CD4-positive, alpha-beta memory T cell (primary cell): ENCODE data around the gene GOLIM4. TPM values are rescaled to one million over a fixed set of nuclear protein-coding genes. Genes with fewer than 3 reads are reported as not detected.
"Not testable (repeated sequence)": the region's sequence is repeated elsewhere in the genome, so short reads cannot be mapped to it uniquely, and the experiment has no call there.

ENCODE experiments used
- CTCF ChIA-PET: fragments of 350-600 bp; sonication (Branson Sonifier 250); formaldehyde crosslinking; loops from one replicate; lab custom pipeline; 2021; ENCODE audit warnings: inconsistent platforms; ENCODE audit not compliant: partially characterized antibody; lab: Charles Lee
- POLR2A ChIA-PET: fragments of 350-600 bp; sonication (Branson Sonifier 250); formaldehyde crosslinking; loops from one replicate; lab custom pipeline; 2021; ENCODE audit not compliant: partially characterized antibody; lab: Charles Lee
- DNase-seq, 5 donors: peaks; one replicate each; pipeline versions ENCODE4 v3.0.0 to v3.0.0-alpha.2; 2020 to 2022; ENCODE audit warnings: mixed read lengths in 1 of 5
- H3K27ac ChIP-seq: one replicate; pipeline ENCODE4 v1.7.0; 2013; ENCODE audit warnings: low read depth, low read length
- H3K27me3 ChIP-seq: 2 replicates; pipeline ENCODE4 v1.7.0; 2013; ENCODE audit warnings: mild to moderate bottlenecking, low read length, moderate library complexity; ENCODE audit not compliant: insufficient read depth
- H3K36me3 ChIP-seq: 2 replicates; pipeline ENCODE4 v1.7.0; 2013; ENCODE audit warnings: mild to moderate bottlenecking, low read length, moderate library complexity; ENCODE audit not compliant: insufficient read depth
- H3K4me1 ChIP-seq: 2 replicates; pipeline ENCODE4 v1.7.0; 2013; ENCODE audit warnings: mild to moderate bottlenecking, low read length, moderate library complexity; ENCODE audit not compliant: insufficient read depth
- H3K4me3 ChIP-seq, 2 donors: one replicate each; pipeline ENCODE4 v1.7.0; 2013; ENCODE audit warnings: low read length in 2 of 2, mild to moderate bottlenecking in 1 of 2
- H3K9me3 ChIP-seq, 2 donors: one replicate each; pipeline ENCODE4 v1.7.0; 2013; ENCODE audit warnings: low read length in 2 of 2, control low read depth in 1 of 2; ENCODE audit not compliant: control insufficient read depth in 1 of 2
- H3K27ac Mint-ChIP-seq, 7 donors: one replicate each; pipeline ENCODE4 v1.8.0; 2020 to 2021; ENCODE audit warnings: mixed read lengths in 7 of 7, mild to moderate bottlenecking in 6 of 7, inconsistent platforms in 3 of 7, moderate library complexity in 3 of 7
- H3K27me3 Mint-ChIP-seq, 2 donors: one replicate each; pipeline ENCODE4 v1.8.0; 2020 to 2021; ENCODE audit warnings: mixed read lengths in 2 of 2
- H3K36me3 Mint-ChIP-seq, 2 donors: one replicate each; pipeline ENCODE4 v1.8.0; 2020 to 2021; ENCODE audit warnings: mixed read lengths in 2 of 2, inconsistent platforms in 1 of 2, mild to moderate bottlenecking in 1 of 2
- H3K4me1 Mint-ChIP-seq, 4 donors: one replicate each; pipeline ENCODE4 v1.8.0; 2020 to 2021; ENCODE audit warnings: mixed read lengths in 4 of 4, mild to moderate bottlenecking in 1 of 4
- H3K4me3 Mint-ChIP-seq, 8 donors: one replicate each; pipeline ENCODE4 v1.8.0; 2020 to 2021; ENCODE audit warnings: mixed read lengths in 8 of 8, mild to moderate bottlenecking in 7 of 8, moderate library complexity in 6 of 8, inconsistent platforms in 3 of 8
- H3K9me3 Mint-ChIP-seq, 8 donors: one replicate each; pipeline ENCODE4 v1.8.0; 2020 to 2021; ENCODE audit warnings: mixed read lengths in 8 of 8, mild to moderate bottlenecking in 5 of 8, inconsistent platforms in 3 of 8, moderate library complexity in 1 of 8
- intact Hi-C: fragments of 100-400 bp; cut with micrococcal nuclease; formaldehyde crosslinking; loops from one replicate; pipeline ENCODE4 v1.15.1; 2023
- polyA plus RNA-seq, 2 donors: library from polyadenylated mRNA; unstranded; fragments of 300-500 nt; fragmentation: Illumina TruSeq; gene quantifications; one replicate each; pipeline ENCODE4 v1.2.3, GENCODE V29; 2021
- total RNA-seq, 2 experiments: library from RNA; stranded (reverse); gene quantifications; one replicate each; pipeline ENCODE4 v1.2.3, GENCODE V29; 2021

Gene GOLIM4
- total and polyA plus RNA-seq, 4 experiments from 2014 or later: 0.25 to 0.52 (median 0.47) TPM

GRCh38 chr3:168029705-168030104, 66.0 kb downstream of the GOLIM4 start:
- CTCF ChIA-PET: interaction anchor here (1.1 kb wide), 1 partner anchor 12 kb away, joined by 3 read pairs; no protein-coding TSS in a partner anchor
- Histone ChIP-seq H3K9me3 (no peaks in the 10 kb centered on the region), H3K27ac (no peak overlapping the region), H3K4me3 (no peak overlapping the region), H3K4me1 (no peaks in the 10 kb centered on the region), H3K27me3 (no peaks in the 10 kb centered on the region), H3K36me3 (no peaks in the 10 kb centered on the region)
- H3K36me3 Mint-ChIP-seq: no peaks in the 10 kb centered on the region
- no peaks in the 10 kb centered on the region for H3K27me3 Mint-ChIP-seq
- POLR2A ChIA-PET: no interaction called here
- H3K4me3 Mint-ChIP-seq: no peak overlapping the region
- H3K4me1 Mint-ChIP-seq: peaks cover 0 to 2% (median 0%) of the 10 kb centered on the region in 4 donors
- no peak for DNase-seq
- intact Hi-C loops: no loop called here
- no peak overlapping the region for H3K27ac Mint-ChIP-seq
- no peaks in the 10 kb centered on the region for H3K9me3 Mint-ChIP-seq

GRCh38 chr3:168028086-168028485, 67.6 kb downstream of the GOLIM4 start:
- CTCF ChIA-PET: no interaction called here
- Mint-ChIP-seq H3K4me3 (no peak overlapping the region), H3K9me3 (no peaks in the 10 kb centered on the region), H3K27ac (no peak overlapping the region), H3K27me3 (no peaks in the 10 kb centered on the region), H3K36me3 (no peaks in the 10 kb centered on the region), H3K4me1 (peaks cover 0 to 2% (median 0%) of the 10 kb centered on the region in 4 donors)
- intact Hi-C loops: no loop called here
- POLR2A ChIA-PET: no interaction called here
- H3K9me3 ChIP-seq: no peaks in the 10 kb centered on the region
- no peak overlapping the region for H3K4me3 ChIP-seq
- DNase-seq: no peak
- H3K36me3 ChIP-seq: no peaks in the 10 kb centered on the region
- H3K4me1 ChIP-seq: no peaks in the 10 kb centered on the region
- no peak overlapping the region for H3K27ac ChIP-seq
- no peaks in the 10 kb centered on the region for H3K27me3 ChIP-seq

- Mint-ChIP-seq H3K4me3 (no peak overlapping the region), H3K36me3 (no peaks in the 10 kb centered on the region), H3K9me3 (peaks cover 0 to 1% (median 0%) of the 10 kb centered on the region in 8 donors), H3K27me3 (no peaks in the 10 kb centered on the region), H3K27ac (no peak overlapping the region), H3K4me1 (peaks cover 0 to 2% (median 0%) of the 10 kb centered on the region in 4 donors)
- intact Hi-C loops: no loop called here
- no peak for DNase-seq
- Histone ChIP-seq H3K4me3 (no peak overlapping the region), H3K27ac (no peak overlapping the region), H3K4me1 (no peaks in the 10 kb centered on the region), H3K27me3 (no peaks in the 10 kb centered on the region), H3K36me3 (no peaks in the 10 kb centered on the region), H3K9me3 (no peaks in the 10 kb centered on the region)
- CTCF ChIA-PET: no interaction called here
- POLR2A ChIA-PET: no interaction called here
Measured at GRCh38 chr3:168026764-168027163, 69.0 kb downstream of the GOLIM4 start.

- Mint-ChIP-seq H3K27me3 (no peaks in the 10 kb centered on the region), H3K36me3 (no peaks in the 10 kb centered on the region), H3K4me1 (peaks cover 0 to 2% (median 0%) of the 10 kb centered on the region in 4 donors), H3K9me3 (peaks cover 0 to 1% (median 0%) of the 10 kb centered on the region in 8 donors), H3K27ac (no peak overlapping the region), H3K4me3 (no peak overlapping the region)
- H3K9me3 ChIP-seq: no peaks in the 10 kb centered on the region
- intact Hi-C loops: no loop called here
- POLR2A ChIA-PET: no interaction called here
- H3K27ac ChIP-seq: no peak overlapping the region
- no peaks in the 10 kb centered on the region for H3K36me3 ChIP-seq
- H3K4me1 ChIP-seq: no peaks in the 10 kb centered on the region
- no peaks in the 10 kb centered on the region for H3K27me3 ChIP-seq
- no peak for DNase-seq
- CTCF ChIA-PET: interaction anchor here (1.1 to 1.8 kb wide), 2 partner anchors 16 to 45 kb away, joined by 3 to 4 read pairs; no protein-coding TSS in a partner anchor
- no peak overlapping the region for H3K4me3 ChIP-seq
Measured at GRCh38 chr3:168025076-168025475, 70.6 kb downstream of the GOLIM4 start.

- Mint-ChIP-seq H3K27ac (no peak overlapping the region), H3K4me3 (no peak overlapping the region), H3K27me3 (no peaks in the 10 kb centered on the region), H3K36me3 (no peaks in the 10 kb centered on the region), H3K4me1 (peaks cover 0 to 2% (median 0%) of the 10 kb centered on the region in 4 donors), H3K9me3 (peaks cover 0 to 1% (median 0%) of the 10 kb centered on the region in 8 donors)
- Histone ChIP-seq H3K4me1 (no peaks in the 10 kb centered on the region), H3K27ac (no peak overlapping the region), H3K9me3 (no peaks in the 10 kb centered on the region), H3K27me3 (no peaks in the 10 kb centered on the region), H3K36me3 (no peaks in the 10 kb centered on the region), H3K4me3 (no peak overlapping the region)
- ChIA-PET POLR2A (no interaction called here), CTCF (interaction anchor here (1.8 kb wide), 1 partner anchor 16 kb away, joined by 4 read pairs; no protein-coding TSS in a partner anchor)
- no peak for DNase-seq
- intact Hi-C loops: no loop called here
Measured at GRCh38 chr3:168024537-168024941, 71.2 kb downstream of the GOLIM4 start.

GRCh38 chr3:168021737-168022450, 73.8 kb downstream of the GOLIM4 start:
- ChIA-PET CTCF (no interaction called here), POLR2A (no interaction called here)
- Mint-ChIP-seq H3K4me3 (no peak overlapping the region), H3K9me3 (peaks cover 0 to 1% (median 0%) of the 10 kb centered on the region in 8 donors), H3K27ac (no peak overlapping the region), H3K36me3 (no peaks in the 10 kb centered on the region), H3K4me1 (peaks cover 0 to 2% (median 0%) of the 10 kb centered on the region in 4 donors), H3K27me3 (no peaks in the 10 kb centered on the region)
- H3K27me3 ChIP-seq: no peaks in the 10 kb centered on the region
- no peak overlapping the region for H3K4me3 ChIP-seq
- H3K9me3 ChIP-seq: no peaks in the 10 kb centered on the region
- H3K36me3 ChIP-seq: no peaks in the 10 kb centered on the region
- no peak for DNase-seq
- intact Hi-C loops: no loop called here
- no peaks in the 10 kb centered on the region for H3K4me1 ChIP-seq
- H3K27ac ChIP-seq: no peak overlapping the region

- intact Hi-C loops, H3K9me3 Mint-ChIP-seq, H3K9me3 ChIP-seq, CTCF ChIA-PET, H3K27me3 Mint-ChIP-seq, H3K4me3 Mint-ChIP-seq, H3K27ac ChIP-seq, DNase-seq, H3K27ac Mint-ChIP-seq, POLR2A ChIA-PET, H3K4me3 ChIP-seq, H3K27me3 ChIP-seq, H3K36me3 ChIP-seq, H3K36me3 Mint-ChIP-seq, H3K4me1 Mint-ChIP-seq, H3K4me1 ChIP-seq: not testable (repeated sequence)
Measured at GRCh38 chr3:168011280-168011679, 84.4 kb downstream of the GOLIM4 start.
